HG02884 (cell line): Measurements from ENCODE around the gene ADPRS.

Experiments
- ATAC-seq: cut with Tn5 transposase; IDR thresholded peaks from one replicate; pipeline ENCODE4 v1.9.1; 2021; ENCODE audit warnings: mild to moderate bottlenecking, moderate library complexity; ENCODE audit not compliant: unreplicated experiment

The ADPRS gene

DNA sequence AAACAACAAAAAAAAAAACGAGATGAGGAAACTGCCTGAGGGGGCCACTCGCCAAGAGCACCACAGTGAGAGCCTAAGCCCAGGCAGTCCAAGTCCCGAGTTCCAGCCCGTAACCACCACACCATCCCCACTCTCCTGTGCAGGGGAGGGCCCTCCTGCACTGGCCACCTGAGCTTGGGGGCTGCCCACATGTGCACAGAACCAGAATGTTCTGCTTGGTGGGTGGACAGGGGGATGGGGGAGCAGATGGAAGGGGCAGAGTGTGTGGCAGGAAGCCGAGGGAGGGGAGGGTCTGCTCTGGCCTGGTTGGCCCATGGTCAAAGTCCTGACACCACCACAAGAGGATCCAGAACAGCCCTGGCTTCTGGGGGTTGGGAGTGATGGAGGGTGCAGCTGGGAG is 17.6 kb downstream of the ADPRS start:
- ATAC-seq = no peak

DNA sequence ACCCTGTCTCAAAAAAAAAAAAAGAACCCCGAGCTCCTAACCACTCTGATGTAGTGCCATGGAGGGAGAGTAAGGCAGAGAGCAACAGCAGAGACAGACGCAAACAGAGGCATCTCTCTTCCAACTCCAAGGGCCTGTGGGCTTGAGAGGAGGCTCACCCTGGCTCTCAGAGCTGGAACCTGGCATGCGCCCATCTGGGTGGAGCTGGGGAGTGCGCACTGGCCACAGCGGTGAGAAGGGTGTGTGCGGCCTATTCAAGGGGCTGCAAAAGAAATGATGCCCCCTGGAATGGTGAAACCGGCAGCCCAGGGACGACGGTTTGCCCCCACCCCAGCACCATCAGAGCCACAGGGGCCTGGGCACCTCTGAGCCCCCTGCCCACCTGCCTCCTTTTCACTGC is 18.7 kb downstream of the ADPRS start:
- ATAC-seq = no peak

DNA sequence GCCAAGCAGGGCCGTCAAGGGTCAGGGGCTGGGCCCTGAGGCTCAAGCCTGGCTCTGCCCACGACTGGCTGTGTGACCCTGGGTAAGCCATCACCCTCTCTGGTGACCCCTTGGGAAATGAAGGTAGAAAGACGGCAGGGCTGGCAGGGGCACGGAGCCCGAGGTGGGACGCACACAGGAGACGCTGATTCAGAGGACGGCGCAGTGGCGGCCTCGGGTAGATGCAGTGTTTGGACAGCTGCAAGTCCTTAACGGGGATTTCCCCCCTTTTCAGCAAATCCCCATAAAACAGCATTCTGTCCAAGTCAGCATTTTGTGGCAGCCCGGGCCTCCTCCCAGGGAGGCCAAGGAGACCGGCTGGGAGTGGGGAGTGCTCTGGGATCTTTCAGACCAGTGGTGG is 19.6 kb downstream of the ADPRS start:
- ATAC-seq = no peak

DNA sequence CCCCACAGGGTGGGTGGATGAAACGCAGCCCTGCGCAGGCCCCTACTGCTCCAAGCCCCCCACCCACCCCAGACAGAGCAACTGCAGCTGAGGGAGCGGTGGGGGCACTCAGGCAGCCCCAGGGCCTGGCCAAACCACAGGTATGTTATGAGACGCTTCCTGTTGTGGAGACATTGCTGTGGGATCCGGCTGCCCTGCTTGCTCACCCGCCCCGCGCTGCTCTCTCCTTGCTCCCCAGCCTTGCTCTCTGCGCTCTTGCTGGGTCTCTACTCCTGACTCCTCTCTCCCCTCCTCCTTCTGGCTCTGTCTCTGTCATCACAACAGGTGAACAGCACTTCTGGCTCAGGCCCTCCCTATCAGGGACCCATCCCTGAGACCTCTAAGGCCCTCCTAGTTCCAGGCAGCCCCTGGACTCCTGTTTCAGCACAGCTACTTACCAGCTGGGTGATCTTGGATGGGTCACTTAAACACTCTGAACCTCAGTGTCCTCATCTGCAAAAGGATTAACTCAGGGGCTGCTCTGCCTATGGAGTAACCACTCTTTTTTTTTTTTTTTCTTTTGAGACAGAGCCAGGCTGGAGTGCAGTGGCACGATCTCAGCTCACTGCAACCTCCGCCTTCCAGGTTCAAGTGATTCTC is 20.5 kb downstream of the ADPRS start:
- no peak for ATAC-seq

DNA sequence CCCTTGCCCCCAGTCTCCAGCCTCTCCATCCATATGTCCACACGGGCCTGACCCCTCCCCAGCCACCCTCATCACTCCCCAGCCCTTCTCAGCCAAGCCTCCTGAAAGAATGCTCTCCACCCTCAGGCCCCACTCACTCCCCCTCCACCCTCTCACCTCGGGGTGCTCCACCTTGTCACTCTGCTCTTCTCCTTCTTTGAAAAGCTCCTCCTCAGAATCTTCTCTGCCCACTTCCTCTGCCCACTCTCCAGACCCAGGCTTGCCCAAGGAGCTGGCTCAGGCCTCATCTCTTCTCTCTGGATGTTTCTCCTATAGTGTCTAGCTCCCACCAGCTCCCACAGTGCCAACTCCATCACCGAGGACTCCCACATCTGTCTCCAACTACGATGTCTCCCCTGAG is 22.5 kb downstream of the ADPRS start:
- no peak for ATAC-seq

DNA sequence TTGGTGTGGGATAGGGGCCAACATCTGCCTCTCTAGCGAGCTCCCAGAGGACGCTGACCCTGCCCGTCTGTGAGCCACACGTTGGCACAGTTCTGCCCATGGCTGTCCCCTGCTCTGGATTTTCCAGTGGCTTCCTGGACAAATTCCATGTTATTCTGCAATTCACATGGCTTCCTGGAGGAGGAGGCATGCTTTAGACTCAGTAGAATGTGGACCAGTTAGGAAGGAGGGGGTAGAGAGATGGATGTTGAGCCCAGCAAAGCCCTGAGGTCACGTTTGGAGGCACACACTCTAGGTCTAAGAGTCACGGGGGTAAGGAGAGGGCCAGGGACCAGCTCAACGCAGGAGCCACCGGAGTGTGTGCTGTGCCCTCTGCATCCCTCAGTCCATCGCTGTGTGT is 24.1 kb downstream of the ADPRS start:
- ATAC-seq = no peak

DNA sequence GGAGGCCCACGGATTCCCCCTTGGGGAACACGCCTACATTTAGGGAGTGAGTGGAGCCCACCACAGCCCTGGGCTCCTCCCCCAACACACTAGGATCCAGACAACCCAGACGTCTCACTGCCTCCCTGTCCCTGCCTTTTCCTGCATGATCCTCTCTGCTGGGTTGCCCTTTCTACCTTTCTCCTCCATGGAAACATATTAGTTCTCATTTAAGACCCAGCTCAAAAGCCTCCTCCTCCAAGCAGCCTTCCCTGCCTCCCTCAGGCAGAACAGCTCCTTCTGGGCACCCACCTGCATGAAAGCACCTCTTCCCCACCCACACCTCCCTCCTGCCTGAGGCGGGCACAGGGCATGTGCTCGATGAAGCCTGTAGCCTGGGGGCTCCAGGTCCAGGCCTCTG is 25.7 kb downstream of the ADPRS start:
- no peak for ATAC-seq

DNA sequence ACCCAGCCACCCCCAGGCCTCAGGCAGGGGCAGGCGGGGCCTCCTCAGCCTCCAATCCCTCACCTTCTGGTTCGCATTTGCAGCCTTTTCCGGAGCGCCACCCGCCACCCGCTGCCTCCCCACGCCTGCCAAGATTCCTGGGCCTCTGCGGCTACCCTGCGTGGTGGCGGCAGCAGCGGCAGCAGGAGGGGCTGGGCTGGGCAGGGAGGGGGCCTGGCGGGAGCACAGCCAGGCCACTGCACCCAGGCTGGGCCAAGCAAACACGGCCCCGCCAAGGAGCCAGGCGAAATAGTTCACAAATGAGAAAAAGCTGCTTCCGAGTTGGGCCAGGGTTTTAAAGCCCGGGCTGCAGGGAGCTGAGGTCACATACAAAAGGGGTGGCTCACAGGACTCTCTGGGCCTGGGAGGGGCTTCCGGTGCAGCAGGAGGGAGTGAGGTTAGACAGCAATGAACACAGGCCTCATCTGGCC is 26.5 kb downstream of the ADPRS start:
- no peak for ATAC-seq

DNA sequence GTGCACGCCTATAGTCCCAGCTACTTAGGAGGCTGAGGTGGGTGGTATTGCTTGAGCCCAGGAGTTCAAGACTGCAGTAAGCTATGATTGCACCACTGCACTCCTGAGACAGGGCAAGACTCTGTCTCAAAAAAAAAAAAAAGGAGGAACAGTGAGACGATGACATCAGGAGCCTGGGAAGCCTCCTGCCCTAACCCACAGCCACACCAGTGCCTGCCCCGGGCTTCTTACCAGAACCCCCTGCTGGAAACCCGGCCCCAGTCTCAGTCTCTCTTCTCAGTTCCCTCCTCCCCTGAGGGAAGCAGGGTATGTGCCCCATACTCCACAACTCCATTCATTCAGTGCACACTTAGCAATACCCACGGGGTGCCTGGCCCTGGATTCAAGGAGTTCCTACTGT is 27.2 kb downstream of the ADPRS start:
- no peak for ATAC-seq

DNA sequence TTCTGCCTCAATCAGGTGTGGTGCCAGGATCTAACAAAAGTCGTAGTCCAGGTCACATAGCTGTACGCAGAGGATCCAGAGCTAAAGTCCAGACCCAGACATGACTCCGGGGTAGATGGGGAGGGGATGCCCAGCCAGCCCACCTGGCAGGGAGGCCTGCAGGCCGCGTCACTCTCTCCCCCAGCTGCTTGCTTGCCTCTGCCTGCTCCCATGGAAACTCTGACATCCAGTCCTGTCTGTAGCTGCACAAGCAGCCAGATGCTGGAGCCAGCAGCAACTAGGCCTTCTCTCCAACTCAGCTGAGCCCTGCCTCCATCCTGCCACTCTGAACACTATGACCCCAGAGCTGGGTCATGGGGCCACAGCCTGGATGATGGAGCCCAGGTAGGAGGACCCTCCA is 28.2 kb downstream of the ADPRS start:
- ATAC-seq = no peak

DNA sequence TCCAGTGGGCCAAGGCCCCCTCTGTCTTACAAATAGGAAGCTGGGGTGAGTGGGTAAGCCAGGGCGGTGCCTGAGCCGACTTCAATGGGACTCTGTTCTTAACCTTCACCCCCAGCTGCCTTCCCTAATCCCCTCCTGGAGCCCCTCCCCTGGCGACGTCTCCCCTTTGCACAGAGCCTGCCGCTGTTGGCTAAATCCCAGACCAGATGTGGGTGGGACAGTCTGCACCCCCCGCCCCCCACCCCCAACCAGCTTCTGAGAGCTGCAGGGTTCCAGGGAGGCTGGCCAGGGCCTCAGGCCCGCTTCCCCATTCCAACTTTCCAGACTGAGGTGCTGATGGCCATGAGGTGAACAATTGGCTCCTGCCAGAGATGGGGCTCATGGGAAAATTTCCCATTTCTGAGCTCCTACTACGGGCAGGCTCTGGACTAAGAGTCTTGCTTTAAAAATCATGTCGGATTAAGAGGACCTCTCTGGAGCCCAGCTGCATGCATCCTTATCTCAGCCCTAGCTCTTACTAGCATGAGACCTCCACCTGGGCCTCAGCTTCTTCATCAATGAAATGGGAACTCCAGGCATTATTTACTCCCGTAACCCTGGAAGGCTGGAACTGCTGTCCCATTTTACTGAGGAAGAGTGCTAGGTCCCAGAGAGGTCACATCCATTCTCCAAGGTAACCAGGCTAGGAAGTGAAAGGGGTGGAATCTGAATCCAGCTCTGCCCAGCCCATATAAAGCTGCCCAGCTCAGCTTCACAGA is 29.9 kb downstream of the ADPRS start:
- ATAC-seq = no peak

DNA sequence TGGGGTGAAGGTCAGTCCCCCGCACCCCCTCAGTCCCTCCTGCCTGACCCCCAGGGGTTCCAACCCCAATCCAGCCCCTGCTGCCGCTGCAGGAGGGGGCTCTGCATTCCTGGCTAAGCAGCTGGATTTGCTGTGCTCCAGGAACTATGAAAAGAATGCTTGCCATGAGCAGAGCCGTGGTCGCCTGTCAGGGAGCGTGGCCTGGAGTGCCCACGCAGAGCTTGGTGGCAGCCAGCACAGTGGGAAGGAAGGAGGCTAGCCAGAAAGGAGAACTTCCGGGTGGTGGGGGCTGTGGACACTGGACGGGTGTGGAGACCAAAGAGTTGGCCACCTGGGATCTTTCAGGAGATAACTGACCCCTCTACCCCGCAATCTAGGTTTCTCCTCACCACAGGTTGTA is 30.8 kb downstream of the ADPRS start:
- ATAC-seq = no peak

DNA sequence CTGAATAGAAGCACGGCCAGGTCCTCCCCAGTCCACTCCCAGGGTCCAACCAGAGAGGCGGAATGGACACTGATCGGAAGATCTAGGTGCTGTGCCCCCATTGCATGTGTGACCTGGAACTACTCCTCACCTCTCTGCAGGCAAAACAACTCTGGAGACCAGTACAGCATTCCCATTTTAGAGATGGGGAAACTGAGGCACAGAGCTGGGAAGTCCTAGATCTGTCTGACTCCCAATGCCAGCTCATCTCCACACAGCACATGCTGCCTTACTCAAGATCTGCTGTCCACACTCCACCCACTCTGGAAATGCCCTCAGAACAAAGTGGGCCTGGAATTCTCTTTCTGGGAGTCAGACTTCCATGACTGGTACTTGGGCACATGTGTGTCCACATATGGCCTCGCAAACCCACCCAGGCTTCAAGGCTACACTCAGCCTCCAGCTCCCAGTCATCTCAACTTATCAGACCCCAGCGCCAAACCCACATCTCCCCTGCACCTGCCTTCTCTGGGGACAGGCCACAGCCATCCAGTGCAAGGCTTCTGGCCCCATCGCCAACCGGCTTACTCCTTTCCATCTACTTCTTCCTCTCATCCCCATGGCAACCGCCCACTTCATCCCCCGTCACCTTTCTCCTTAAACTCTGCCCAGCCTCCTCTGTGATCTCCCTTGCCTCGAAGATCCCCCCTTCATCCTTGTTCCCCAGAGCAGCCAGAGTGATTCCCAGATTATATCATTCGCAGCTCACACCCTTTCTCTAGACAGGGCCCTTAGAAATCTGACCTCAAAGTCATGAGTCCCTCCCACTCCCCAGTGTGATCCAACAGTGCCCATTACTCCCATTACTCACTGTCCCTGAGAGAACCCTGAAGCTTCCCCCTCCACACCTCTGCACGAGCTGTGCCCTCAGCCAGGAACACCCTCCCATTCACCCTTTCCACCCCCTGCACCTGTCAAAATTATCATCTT is 33.7 kb downstream of the ADPRS start:
- ATAC-seq = no peak

DNA sequence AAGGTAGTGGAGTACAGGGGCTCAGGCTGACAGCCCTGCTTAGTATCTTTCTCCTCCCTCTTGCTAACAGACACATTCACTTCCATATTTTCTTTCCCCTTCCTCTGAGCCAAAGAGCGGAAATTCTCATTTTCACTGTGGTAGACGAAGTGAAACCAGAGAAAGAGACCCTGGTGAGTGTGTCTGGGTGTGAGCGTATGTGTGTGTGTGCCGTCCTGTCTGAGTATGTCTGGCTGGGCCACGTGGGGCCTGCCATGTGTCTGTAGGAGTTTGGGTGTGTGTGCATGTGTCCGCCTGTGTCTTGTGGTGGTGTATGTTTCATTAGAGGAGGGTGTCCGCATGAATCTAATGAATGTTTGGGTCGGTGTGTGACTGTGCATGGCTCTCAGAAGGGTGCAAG is 34.7 kb downstream of the ADPRS start:
- ATAC-seq = no peak

DNA sequence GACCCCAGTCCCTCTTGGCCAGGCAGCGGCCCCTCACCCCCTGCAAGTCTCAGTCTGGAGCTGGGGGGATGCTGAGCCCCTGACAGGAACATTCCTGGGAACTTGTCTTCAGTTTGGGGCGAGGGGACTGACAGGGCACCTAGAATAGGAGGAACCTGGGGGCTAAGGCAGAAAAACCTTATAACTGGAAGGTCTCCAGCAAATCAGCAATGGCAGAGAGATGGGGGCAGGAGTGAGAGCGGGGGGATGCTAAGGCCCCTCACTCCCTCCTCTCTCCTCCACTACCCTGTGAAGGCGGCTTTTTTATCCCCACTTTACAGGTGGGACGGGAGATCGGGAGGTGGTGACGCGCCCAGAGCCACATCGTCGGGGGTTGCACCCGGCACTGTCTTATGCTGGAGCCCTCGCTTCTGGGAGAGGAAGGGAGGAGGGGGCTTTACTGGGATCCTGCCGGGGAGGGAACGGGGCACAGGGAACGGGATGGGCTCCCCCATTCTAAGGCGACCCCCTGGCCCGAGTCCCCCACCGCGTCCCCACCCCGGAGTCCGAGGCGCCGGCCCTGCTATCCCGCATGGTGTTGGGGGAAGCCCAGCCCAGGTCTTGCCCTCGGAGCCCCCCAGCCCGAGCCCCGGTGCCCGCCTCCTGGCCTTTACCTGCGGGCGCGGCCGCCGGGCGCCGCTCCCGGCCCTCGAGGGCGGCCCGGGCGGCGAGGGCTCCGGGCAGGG is 35.9 kb downstream of the ADPRS start:
- ATAC-seq = no peak

DNA sequence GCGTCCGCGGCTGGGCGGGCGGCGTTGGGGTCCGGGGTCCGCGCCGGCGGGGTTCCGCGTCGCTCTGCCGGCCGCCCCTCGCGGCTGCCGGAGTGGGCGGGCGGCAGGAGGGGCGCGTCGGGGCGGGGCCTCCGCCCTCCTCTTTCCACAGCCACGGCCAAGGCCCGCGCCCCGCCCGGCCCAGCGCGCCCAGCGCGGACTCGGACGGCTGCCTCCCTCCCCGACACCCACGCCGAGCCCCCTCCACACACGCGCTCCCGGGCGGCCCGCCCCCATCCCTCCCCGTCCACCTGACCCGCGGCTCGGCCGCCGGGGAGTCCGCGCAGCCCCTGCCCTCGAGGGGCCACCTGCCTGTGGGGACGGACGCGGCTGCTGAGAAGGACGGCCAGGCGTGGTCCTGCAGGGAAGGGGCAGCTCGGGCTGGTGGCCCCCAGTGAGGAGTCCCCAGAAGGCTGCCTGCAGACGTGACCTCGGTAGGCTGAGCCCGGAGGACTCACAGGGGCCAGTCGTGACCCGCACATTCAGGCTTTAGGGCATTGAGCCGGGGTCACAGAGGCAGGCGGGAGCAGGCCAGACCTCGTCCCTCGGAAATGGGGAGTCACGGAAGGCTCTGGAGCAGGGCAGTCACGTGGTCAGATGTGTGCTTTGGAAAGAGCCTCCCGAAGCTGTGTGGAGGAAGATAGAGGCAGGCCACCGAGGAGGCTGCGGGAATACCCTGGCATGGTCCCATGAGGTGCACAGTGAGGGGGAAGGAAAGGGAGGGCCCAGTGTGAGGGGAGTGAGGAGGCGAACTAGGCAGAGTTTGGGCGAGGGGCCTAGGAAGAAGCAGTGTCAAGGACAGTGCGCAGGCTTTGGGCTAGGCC is 36.7 kb downstream of the ADPRS start, which contains the start of gene COL8A2:
TSS of gene COL8A2 (minus strand) at position 94 of the 863 bp plus-strand sequence. CDS start 24,980 bp downstream, outside the sequence.
- no peak for ATAC-seq

DNA sequence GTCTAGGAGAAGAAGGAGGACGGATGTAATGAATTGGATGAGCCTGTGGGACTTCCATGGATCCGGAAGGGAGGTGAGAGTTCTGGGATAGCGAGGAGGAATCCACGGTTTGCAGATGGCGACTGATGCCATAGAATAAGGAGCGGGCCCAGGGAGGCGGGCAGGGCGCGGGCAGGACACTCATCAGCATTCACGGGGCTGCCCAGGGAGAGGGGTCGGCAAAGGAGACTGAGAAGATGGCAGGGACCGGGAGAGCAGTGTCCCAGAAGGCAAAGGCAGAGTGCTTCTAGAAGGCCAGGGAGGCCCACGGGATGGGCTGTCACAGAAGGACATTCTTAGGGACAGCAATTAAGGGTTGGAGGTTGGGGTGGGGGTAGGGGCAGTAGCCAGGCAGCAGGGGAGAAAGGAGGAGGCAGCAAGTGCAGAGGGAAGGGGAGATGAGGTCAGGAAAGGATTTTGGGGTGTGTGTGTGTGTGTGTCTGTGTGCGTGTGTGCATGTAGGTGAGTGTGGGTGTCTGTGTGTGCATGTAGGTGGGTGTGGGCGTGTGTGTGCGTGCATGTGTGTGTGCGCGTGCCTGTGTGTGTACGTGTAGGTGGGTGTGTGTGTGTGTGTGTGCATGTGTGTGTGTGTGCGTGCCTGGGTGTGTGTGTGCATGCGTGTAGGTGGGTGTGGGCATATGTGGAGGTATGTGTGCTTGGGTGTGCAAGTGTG is 37.5 kb downstream of the ADPRS start:
- ATAC-seq = no peak

DNA sequence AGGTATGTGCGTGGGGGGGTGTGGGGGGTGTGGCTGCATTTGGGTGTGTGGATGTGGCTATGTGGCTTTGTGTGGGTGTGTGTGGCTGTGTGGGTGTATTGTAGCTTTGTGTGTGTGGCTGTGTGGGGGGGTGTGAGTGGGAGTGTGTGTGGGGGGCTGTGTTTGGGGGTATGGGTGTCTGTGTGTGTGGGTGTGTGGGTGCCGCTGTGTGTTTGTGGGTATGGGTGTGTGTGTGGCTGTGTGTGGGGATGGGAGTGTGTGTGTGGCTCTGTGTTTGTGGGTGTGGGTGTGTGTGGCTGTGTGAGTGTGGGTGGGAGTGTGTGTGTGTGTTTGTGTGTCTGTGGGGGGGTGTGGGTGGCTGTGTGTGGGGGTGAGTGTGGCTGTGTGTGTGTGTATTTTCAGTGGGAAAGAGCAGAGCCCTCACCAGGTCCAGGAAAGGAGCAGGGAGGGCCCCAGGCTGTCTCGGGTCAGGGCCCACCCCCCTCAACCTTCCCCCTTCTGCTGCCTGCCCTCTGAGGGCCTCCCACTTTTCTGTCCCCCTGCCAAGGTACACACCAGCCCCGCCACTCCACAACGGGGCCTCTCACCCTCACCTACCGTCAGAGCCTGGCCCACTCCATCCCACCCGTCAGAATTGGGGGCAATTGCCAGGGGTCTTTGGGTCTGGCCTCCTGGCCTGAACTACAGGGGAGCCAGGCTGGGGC is 38.3 kb downstream of the ADPRS start:
- no peak for ATAC-seq
